ENCODE results near the gene KLRF1.

- TF ChIP-seq CTCF (IDR thresholded peaks at IDR 0.05; ENCODE audit: insufficient read depth, low read depth, low read length), result no peak
- no peak for TF ChIP-seq EZH2 (IDR thresholded peaks at IDR 0.05; ENCODE audit: insufficient read depth, low read length)
Measured at GRCh38 chr12:9866860-9867269, 39.6 kb downstream of the KLRF1 start.
